ENCODE measurements around the gene TM9SF1.
"Not testable (repeated sequence)": the region's sequence is repeated elsewhere in the genome, so short reads cannot be mapped to it uniquely, and the experiment has no call there.

The TM9SF1 gene

DNA sequence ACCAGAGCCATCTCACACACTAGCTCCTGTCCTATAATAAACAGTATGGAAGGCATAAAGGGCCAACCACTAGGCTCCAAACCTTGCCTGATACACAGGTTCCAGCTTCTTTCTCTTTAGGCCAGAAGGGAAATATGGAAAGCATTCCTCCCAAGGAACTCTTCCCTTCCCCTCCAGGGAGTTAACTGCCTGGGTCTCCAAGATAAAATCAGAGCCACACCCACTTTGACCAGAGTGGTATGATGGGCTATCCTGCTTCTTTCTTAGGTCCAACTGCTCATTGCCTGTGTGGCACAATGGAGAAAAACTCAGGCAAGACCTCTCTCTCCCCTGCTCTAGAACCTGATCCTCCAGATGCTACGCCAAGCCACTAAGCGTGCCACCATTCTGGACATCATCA lies 12.4 kb upstream of the TM9SF1 start:
- DNase-seq (ENCODE audit: low read depth), result no peak
- no peak overlapping the region for H3K4me3 ChIP-seq (ENCODE audit: low read length)
- TF ChIP-seq, protein P1, sequence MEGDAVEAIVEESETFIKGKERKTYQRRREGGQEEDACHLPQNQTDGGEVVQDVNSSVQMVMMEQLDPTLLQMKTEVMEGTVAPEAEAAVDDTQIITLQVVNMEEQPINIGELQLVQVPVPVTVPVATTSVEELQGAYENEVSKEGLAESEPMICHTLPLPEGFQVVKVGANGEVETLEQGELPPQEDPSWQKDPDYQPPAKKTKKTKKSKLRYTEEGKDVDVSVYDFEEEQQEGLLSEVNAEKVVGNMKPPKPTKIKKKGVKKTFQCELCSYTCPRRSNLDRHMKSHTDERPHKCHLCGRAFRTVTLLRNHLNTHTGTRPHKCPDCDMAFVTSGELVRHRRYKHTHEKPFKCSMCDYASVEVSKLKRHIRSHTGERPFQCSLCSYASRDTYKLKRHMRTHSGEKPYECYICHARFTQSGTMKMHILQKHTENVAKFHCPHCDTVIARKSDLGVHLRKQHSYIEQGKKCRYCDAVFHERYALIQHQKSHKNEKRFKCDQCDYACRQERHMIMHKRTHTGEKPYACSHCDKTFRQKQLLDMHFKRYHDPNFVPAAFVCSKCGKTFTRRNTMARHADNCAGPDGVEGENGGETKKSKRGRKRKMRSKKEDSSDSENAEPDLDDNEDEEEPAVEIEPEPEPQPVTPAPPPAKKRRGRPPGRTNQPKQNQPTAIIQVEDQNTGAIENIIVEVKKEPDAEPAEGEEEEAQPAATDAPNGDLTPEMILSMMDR (conservative IDR thresholded peaks at IDR 0.05; ENCODE audit: low read length), result no peak

DNA sequence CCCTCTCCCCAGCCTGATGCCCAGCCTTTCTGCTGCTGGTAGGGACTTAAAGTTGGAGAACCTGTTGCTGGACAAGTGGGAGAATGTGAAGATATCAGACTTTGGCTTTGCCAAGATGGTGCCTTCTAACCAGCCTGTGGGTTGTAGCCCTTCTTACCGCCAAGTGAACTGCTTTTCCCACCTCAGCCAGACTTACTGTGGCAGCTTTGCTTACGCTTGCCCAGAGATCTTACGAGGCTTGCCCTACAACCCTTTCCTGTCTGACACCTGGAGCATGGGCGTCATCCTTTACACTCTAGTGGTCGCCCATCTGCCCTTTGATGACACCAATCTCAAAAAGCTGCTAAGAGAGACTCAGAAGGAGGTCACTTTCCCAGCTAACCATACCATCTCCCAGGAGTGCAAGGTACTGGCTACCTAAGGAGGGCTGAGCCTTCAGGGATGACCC lies 11.9 kb upstream of the TM9SF1 start:
- no peak for DNase-seq (ENCODE audit: low read depth)
- no peak overlapping the region for H3K4me3 ChIP-seq (ENCODE audit: low read length)
- TF ChIP-seq, protein P1 (conservative IDR thresholded peaks at IDR 0.05; ENCODE audit: low read length), result no peak

DNA sequence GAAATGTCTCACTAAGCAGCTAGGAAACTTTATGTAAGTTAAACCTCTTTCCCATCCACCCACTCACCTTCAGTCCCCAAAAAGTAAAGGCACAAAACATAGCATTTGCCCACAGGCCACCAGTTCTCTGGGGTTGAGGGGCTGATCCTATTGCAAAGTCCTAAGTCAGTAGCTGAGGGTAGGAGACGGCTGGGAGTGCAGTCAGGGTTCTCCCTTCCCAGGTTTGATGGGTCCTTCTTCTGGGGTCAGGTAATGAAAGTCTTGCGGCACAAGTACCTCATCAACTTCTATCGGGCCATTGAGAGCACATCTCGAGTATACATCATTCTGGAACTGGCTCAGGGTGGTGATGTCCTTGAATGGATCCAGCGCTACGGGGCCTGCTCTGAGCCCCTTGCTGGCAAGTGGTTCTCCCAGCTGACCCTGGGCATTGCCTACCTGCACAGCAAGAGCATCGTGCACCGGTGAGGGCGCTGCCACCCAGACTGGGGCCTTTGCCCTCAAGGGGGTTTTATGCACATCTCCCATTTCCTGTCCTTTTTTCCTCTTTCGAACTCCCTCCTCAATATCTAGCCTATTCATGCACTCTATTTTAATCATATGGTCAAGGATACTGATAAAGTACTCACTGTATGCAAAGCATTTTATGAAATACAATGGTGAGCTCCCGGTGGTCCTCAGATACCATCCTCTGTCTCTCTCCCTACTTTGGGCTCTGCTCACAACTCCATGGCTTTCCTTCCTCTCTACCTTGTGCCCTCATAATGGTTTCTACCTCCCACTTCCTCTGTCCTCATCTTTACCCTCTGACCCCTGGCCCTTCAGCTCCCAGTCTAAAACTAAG lies 11.2 kb upstream of the TM9SF1 start:
- TF ChIP-seq, protein P1 (conservative IDR thresholded peaks at IDR 0.05; ENCODE audit: low read length), result no peak
- H3K4me3 ChIP-seq (ENCODE audit: low read length), result no peak overlapping the region
- no peak for DNase-seq (ENCODE audit: low read depth)

DNA sequence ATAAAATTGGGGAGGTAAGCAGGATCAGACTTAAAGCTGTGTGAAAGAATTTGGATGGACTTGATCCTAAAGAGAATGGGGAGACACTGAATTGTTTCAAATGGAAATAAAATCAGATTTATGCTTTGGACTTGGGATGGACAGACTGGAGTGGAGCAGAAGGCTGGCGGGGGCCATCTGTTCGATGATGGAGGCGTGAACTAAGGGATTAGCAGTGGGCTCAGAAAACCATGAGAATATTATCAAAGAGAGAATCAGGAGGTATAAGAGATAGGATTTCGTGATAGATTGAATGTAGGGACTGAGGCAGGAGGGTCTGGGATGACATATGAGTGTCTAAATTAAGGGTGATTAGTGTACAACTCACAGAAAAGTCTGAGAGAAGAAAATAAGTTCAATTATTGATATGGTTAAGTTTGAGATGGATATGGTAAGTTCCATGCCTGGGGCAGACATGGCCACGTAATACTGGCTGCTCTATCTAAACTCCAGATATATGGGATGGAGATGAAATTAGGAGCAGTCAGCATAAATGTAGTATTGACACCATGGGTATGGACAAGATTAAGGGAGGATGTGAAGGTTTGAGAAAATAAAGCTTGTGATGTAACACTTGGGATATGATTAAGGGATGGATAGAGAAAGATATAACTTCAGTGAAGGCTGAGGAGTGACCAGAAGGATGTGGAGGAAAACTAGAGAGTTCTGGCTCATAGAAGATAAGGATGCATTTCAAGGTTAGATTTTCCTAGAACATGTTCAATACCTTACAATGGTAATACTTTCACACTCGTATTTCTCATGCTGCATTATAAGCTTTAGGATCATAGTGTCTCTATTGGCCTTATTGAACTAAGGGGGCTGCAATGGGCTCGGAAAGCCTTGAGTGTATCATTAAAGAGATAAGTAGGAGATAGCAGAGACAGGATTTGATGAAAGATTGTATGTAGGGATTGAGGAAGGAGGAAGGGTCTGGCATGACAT lies 9.2 kb upstream of the TM9SF1 start:
- TF ChIP-seq, protein P1 (conservative IDR thresholded peaks at IDR 0.05; ENCODE audit: low read length), result no peak
- H3K4me3 ChIP-seq (ENCODE audit: low read length), result no peak overlapping the region
- no peak for DNase-seq (ENCODE audit: low read depth)

DNA sequence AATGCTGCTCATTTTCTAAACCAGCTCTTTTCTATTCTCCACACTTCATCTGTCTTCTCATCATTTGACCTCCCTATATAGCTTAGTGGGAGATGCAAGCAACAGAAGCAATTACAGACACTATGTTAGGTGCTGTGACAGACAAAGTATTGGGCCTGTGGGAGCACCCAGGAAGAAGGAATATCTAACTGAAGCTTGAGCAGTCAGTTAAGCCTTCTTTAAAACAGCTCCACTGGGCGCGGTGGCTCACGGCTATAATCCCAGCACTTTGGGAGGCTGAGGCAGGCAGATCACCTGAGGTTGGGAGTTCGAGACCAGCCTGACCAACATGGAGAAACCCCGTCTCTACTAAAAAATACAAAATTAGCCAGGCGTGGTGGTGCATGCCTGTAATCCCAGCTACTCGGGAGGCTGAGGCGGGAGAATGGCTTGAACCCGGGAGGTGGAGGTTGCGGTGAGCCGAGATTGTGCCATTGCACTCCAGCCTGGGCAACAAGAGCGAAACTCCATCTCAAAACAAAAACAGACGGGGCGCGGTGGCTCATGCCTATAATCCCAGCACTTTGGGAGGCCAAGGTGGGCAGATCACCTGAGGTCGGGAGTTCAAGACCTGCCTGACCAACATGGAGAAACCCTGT lies 8.1 kb upstream of the TM9SF1 start:
- not testable (repeated sequence) for DNase-seq (ENCODE audit: low read depth); H3K4me3 ChIP-seq (ENCODE audit: low read length)

DNA sequence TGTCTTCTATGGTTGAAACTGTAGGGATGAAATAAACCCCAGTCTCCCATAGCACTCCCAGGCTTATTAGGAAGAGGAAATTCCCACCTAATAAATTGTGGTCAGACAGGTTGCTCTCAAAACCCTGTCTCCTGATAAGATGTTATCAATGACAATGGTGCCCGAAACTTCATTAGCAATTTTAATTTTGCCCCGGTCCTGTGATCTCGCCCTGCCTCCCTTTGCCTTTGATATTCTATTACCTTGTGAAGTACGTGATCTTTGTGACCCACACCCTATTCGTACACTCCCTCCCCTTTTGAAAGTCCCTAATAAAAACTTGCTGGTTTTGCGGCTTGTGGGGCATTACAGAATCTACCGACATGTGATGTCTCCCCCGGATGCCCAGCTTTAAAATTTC lies 7.3 kb upstream of the TM9SF1 start:
- H3K4me3 ChIP-seq (ENCODE audit: low read length); DNase-seq (ENCODE audit: low read depth): not testable (repeated sequence)

DNA sequence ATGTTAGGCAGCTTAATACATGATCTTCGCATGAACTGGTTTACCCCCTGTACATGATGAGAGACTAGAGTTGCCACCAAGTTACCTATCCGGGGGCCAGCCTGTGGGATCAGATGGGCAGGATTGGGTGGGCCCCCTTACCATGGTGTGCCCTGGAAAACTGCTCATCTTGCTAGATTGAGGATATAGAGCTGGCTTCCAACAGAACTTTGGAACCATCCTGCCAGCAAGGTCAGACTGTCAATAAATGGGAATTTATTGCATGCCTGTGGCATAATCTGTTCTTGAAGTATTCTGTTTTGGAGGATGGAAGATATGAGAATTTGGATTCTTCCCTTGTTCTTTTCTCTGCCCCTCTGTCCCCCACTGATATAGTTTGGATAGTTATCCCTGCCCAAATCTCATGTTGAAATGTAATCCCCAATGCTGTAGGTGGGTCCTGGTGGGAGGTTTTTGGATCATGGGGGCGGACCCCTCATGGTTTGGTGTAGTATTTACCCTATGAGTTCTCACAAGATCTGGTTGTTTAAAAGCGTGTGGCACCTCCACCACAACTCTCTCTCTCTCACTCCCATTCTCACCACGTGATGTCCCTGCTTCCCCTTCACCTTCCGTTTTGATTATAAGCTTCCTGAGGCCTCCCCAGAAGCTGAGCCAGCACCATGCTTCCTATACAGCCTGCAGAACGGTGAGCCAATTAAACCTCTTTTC lies 3.7 kb upstream of the TM9SF1 start:
- DNase-seq (ENCODE audit: low read depth), result no peak
- H3K4me3 ChIP-seq (ENCODE audit: low read length), result no peak overlapping the region
- TF ChIP-seq, protein P1 (conservative IDR thresholded peaks at IDR 0.05; ENCODE audit: low read length), result no peak
